Loucy (cell line): Measurements from ENCODE around the gene PLEKHG4.

ENCODE experiments used
- H2AFZ ChIP-seq: fragments of 200-600 bp; sonication (generic); 2 replicates; pipeline ENCODE4 v1.6.0; 2016; ENCODE audit warnings: antibody characterized with exemption, mild to moderate bottlenecking, low read length, moderate library complexity
- H3F3A ChIP-seq: fragments of 200-600 bp; 2 replicates; pipeline ENCODE4 v1.6.0; 2016; ENCODE audit warnings: antibody characterized with exemption, low read depth, mild to moderate bottlenecking
- H3K27me3 ChIP-seq: fragments of 200-600 bp; sonication (generic); 2 replicates; pipeline ENCODE4 v1.6.1; 2014; ENCODE audit warnings: low read length, mild to moderate bottlenecking; ENCODE audit not compliant: insufficient read depth, poor library complexity, severe bottlenecking
- H3K36me3 ChIP-seq: fragments of 200-600 bp; sonication (generic); 2 replicates; pipeline ENCODE4 v1.6.1; 2016; ENCODE audit warnings: low read length; ENCODE audit not compliant: insufficient read depth
- H3K4me1 ChIP-seq: fragments of 200-600 bp; sonication (generic); 2 replicates; pipeline ENCODE4 v1.5.1; 2014; ENCODE audit warnings: low read length, mild to moderate bottlenecking; ENCODE audit not compliant: insufficient read depth, poor library complexity, severe bottlenecking
- H3K4me2 ChIP-seq: fragments of 200-600 bp; sonication (generic); 2 replicates; pipeline ENCODE4 v1.6.0; 2014; ENCODE audit warnings: antibody characterized with exemption, low read length, low read depth, mild to moderate bottlenecking; ENCODE audit not compliant: poor library complexity, severe bottlenecking
- H3K4me3 ChIP-seq: fragments of 200-600 bp; sonication (generic); 2 replicates; pipeline ENCODE4 v1.5.1; 2014; ENCODE audit warnings: low read length, mild to moderate bottlenecking, mixed read lengths; ENCODE audit not compliant: poor library complexity, severe bottlenecking
- H3K79me2 ChIP-seq: fragments of 200-600 bp; sonication (generic); 2 replicates; pipeline ENCODE4 v1.6.1; 2014; ENCODE audit warnings: low read length; ENCODE audit not compliant: insufficient read depth
- H3K9ac ChIP-seq: fragments of 200-600 bp; sonication (generic); 2 replicates; pipeline ENCODE4 v1.6.0; 2014; ENCODE audit warnings: mild to moderate bottlenecking, low read depth, low read length, moderate library complexity; ENCODE audit not compliant: poor library complexity, severe bottlenecking
- H3K9me2 ChIP-seq: fragments of 200-600 bp; sonication (generic); replicated peaks from 2 replicates; pipeline ENCODE4 v1.6.1; 2016; ENCODE audit warnings: low read depth, low read length, mixed read lengths
- H3K9me3 ChIP-seq: fragments of 200-600 bp; sonication (generic); 2 replicates; pipeline ENCODE4 v1.6.1; 2014; ENCODE audit warnings: mild to moderate bottlenecking, antibody characterized with exemption, low read length, low read depth; ENCODE audit not compliant: insufficient read depth
- H4K20me1 ChIP-seq: fragments of 200-600 bp; sonication (generic); 2 replicates; pipeline ENCODE4 v1.6.0; 2014; ENCODE audit warnings: antibody characterized with exemption, low read length, mild to moderate bottlenecking; ENCODE audit not compliant: insufficient read depth, poor library complexity, severe bottlenecking
- CTCF ChIP-seq: fragments of 200-600 bp; sonication (generic); conservative IDR thresholded peaks from 2 replicates; pipeline ENCODE4 v1.5.1; 2014; ENCODE audit warnings: mild to moderate bottlenecking, antibody characterized with exemption, low read length
- EZH2phosphoT487 ChIP-seq: fragments of 200-600 bp; IDR thresholded peaks from 2 replicates; pipeline ENCODE4 v1.6.1; 2018; ENCODE audit warnings: antibody characterized with exemption, mild to moderate bottlenecking, moderate library complexity, borderline replicate concordance

Gene PLEKHG4

DNA sequence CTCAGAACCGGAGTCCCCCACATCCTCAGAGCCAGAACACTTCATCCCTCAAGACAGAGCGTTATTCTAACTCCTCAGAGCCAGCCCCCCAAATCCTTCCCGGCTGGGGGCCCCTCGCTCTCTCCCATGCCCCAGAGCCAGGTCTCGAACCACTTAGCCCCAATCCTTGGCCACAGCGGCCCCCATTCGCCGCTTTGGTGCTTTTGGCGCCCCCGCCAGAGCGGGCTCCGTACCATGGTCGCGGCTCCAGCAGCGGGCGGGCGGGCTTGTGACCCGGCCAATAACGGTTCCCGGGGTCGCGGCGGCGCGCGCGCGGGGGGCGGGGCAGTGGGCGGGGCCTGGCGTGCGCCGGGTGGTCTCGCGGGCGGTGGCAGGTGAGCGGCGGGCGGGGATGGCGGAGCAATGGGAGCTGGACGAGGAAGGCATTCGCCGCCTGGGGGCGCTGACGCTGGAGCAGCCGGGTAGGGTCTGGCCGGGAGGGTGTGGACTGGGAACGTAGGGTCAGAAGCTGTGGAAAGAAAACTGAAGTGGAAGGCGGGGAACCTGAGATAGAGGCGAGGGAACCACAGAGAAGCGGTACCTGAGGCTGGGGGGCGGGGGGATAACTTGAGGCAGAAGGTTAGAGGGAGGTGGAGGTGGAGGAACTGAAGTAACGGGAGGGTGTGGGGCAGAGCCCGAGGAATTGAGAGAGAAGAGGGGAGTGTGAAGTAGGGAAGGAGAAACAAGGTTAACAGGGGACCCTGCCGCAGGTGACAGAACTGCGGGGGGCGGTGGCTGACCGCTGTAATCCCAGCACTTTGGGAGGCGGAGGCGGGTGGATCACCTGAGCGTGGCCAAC, 47.4 kb downstream of the PLEKHG4 start, which contains the start of the genes KCTD19 and LRRC36:
TSS of gene KCTD19 (minus strand) at position 270 of the 838 bp plus-strand sequence. CDS start at position 236, 34 bp downstream.
TSS of gene LRRC36 (plus strand) at position 344 of the 838 bp plus-strand sequence. CDS start at position 392, 48 bp downstream.
- Histone ChIP-seq H4K20me1 (no peaks in the 10 kb centered on the region), H3F3A (peaks cover 6% of the 10 kb centered on the region; the same call in 1 of the 2 replicates), H3K79me2 (no peaks in the 10 kb centered on the region), H3K4me3 (peak within 1 kb of the TSS; percentile 84), H3K4me2 (peak within 1 kb of the TSS; percentile 85), H3K4me1 (peaks cover 10% of the 10 kb centered on the region), H3K9me3 (no peaks in the 10 kb centered on the region), H3K9ac (peak within 1 kb of the TSS; percentile 93), H3K27me3 (no peaks in the 10 kb centered on the region), H3K9me2 (no peaks in the 10 kb centered on the region), H3K36me3 (no peaks in the 10 kb centered on the region), H2AFZ (peak within 1 kb of the TSS; percentile 87)
- TF ChIP-seq CTCF (peak; percentile 71), EZH2phosphoT487 (no peak)

GRCh38 chr16:67327743-67328142, 48.4 kb downstream of the PLEKHG4 start:
- H3K9me3 ChIP-seq, result no peaks in the 10 kb centered on the region
- no peaks in the 10 kb centered on the region for H3K79me2 ChIP-seq
- H4K20me1 ChIP-seq, result no peaks in the 10 kb centered on the region
- no peak for TF ChIP-seq CTCF
- peaks cover 10% of the 10 kb centered on the region for H3K4me1 ChIP-seq
- no peak overlapping the region for H3K4me2 ChIP-seq
- peak overlapping the region; percentile 21; the same call in 1 of the 2 replicates for H2AFZ ChIP-seq
- H3K4me3 ChIP-seq, result no peak overlapping the region
- no peak overlapping the region for H3K9ac ChIP-seq
- no peaks in the 10 kb centered on the region for H3K27me3 ChIP-seq
- no peaks in the 10 kb centered on the region for H3K9me2 ChIP-seq
- H3F3A ChIP-seq, result peaks cover 6% of the 10 kb centered on the region; the same call in 1 of the 2 replicates
- no peaks in the 10 kb centered on the region for H3K36me3 ChIP-seq

DNA sequence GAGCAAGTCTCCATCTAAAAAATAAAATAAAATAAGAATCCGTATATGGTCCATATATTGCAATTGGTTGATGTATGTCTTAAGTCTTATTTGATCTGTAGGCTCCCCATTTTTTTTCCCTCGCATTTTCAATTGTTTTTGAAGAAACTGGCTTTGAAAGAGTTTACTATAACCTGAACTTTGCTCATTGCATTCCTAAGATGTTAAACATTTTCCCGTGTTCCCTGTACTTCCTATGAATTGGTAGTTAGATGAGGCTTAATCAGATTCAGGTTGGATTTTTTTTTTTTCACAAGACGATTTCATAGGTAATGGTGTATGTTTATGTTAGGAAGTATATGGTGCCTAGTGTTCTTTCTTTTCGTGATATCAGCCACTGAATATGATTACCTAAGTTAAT, 50.6 kb downstream of the PLEKHG4 start:
- H3K4me1 ChIP-seq, result peaks cover 10% of the 10 kb centered on the region
- H3K79me2 ChIP-seq, result no peaks in the 10 kb centered on the region
- no peak overlapping the region for H3K4me3 ChIP-seq
- peaks cover 6% of the 10 kb centered on the region; the same call in 1 of the 2 replicates for H3F3A ChIP-seq
- H4K20me1 ChIP-seq, result no peaks in the 10 kb centered on the region
- H2AFZ ChIP-seq, result no peak overlapping the region
- TF ChIP-seq CTCF (no peak), EZH2phosphoT487 (no peak)
- no peak overlapping the region for H3K9ac ChIP-seq
- H3K4me2 ChIP-seq, result no peak overlapping the region
- no peaks in the 10 kb centered on the region for H3K9me2 ChIP-seq
- no peaks in the 10 kb centered on the region for H3K9me3 ChIP-seq
- no peaks in the 10 kb centered on the region for H3K27me3 ChIP-seq
- H3K36me3 ChIP-seq, result no peaks in the 10 kb centered on the region
